ENCODE data around the gene GCA.
A peak's percentile ranks its signal among the peaks of the same experiment; 100 is the strongest.

Gene GCA

GRCh38 chr2:162343824-162344616, at the start of gene GCA:
TSS of gene GCA (plus strand) at chr2:162344132. CDS start at chr2:162344249, 117 bp downstream.
- peak; percentile 96 for DNase-seq

- no peak for DNase-seq
These were observed 48.9 kb upstream of the GCA start for GRCh38 chr2:162295009-162295408.

GRCh38 chr2:162297925-162298552, 45.9 kb upstream of the GCA start:
- DNase-seq: peak; percentile 40

GRCh38 chr2:162298669-162299335, 45.1 kb upstream of the GCA start:
- DNase-seq: no peak

GRCh38 chr2:162300266-162300665, 43.7 kb upstream of the GCA start:
- no peak for DNase-seq

- DNase-seq: peak; percentile 62
These were observed 42.7 kb upstream of the GCA start for GRCh38 chr2:162301151-162301804.

- no peak for DNase-seq
These were observed 42.1 kb upstream of the GCA start for GRCh38 chr2:162301877-162302276.

- DNase-seq: no peak
These were observed 38.0 kb upstream of the GCA start for GRCh38 chr2:162305901-162306300.

- DNase-seq: no peak
These were observed 35.0 kb upstream of the GCA start for GRCh38 chr2:162308747-162309503.

- no peak for DNase-seq
These were observed 31.1 kb upstream of the GCA start for GRCh38 chr2:162312853-162313252.

GRCh38 chr2:162315938-162316337, 28.0 kb upstream of the GCA start:
- DNase-seq: no peak

- no peak for DNase-seq
These were observed 27.3 kb upstream of the GCA start for GRCh38 chr2:162316590-162316989.

- DNase-seq: no peak
These were observed 26.7 kb upstream of the GCA start for GRCh38 chr2:162317058-162317742.

GRCh38 chr2:162317861-162318327, 26.0 kb upstream of the GCA start:
- peak; percentile 17 for DNase-seq

- peak; percentile 63 for DNase-seq
These were observed 25.4 kb upstream of the GCA start, which contains the start of gene IFIH1 for GRCh38 chr2:162318328-162319180. TSS of gene IFIH1 (minus strand) at chr2:162318684. CDS start at chr2:162318307, 377 bp downstream.

- no peak for DNase-seq
These were observed 22.9 kb upstream of the GCA start for GRCh38 chr2:162320864-162321517.

GRCh38 chr2:162324953-162325352, 19.0 kb upstream of the GCA start:
- no peak for DNase-seq

GRCh38 chr2:162327134-162327769, 16.7 kb upstream of the GCA start:
- DNase-seq: no peak

GRCh38 chr2:162327806-162328205, 16.1 kb upstream of the GCA start:
- no peak for DNase-seq
